ENCODE results near the gene FBN1. TPM values are rescaled to one million over a fixed set of nuclear protein-coding genes. Genes with fewer than 3 reads are reported as not detected.

Gene FBN1
- total RNA-seq, 1 experiment from 2014 or later, result 6.7 TPM

DNA sequence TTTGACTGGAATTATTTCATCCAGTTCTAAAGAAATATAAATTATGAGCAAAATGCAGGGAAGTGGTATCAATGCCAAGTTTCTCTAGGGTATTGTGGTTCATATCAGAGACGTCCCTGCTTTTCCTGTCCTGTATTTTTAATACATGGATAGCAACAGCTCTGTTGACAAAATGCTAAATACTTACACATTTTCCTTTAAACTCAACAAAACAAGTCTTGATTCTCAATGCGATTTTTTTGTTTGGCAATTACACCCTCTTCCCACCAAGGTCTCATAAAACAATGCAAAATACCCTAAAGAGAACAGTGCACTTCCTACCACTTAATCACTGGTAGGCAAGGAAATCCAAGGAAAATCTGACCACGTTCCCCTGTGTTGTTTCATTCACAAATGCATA lies 194.3 kb downstream of the FBN1 start:
- no peaks in the 10 kb centered on the region for H4K20me1 ChIP-seq (ENCODE audit: low read length)
- no peak overlapping the region for H3K4me2 ChIP-seq (ENCODE audit: low read length)
- no peaks in the 10 kb centered on the region for H3K9me3 ChIP-seq (ENCODE audit: low read length)
- no peaks in the 10 kb centered on the region for H3K27me3 ChIP-seq (ENCODE audit: low read length)
- H3K4me1 ChIP-seq (ENCODE audit: insufficient read depth, low read length), result peaks cover 20% of the 10 kb centered on the region
- CTCF ChIA-PET, result no interaction called here
- no peak overlapping the region for H3K27ac ChIP-seq (ENCODE audit: low read length)
- H3F3A ChIP-seq (ENCODE audit: low read length, unreplicated experiment), result no peaks in the 10 kb centered on the region
- H3K36me3 ChIP-seq (ENCODE audit: low read depth, low read length), result no peaks in the 10 kb centered on the region
- ATAC-seq (no peak), DNase-seq (no peak)
- TF ChIP-seq, protein P1, sequence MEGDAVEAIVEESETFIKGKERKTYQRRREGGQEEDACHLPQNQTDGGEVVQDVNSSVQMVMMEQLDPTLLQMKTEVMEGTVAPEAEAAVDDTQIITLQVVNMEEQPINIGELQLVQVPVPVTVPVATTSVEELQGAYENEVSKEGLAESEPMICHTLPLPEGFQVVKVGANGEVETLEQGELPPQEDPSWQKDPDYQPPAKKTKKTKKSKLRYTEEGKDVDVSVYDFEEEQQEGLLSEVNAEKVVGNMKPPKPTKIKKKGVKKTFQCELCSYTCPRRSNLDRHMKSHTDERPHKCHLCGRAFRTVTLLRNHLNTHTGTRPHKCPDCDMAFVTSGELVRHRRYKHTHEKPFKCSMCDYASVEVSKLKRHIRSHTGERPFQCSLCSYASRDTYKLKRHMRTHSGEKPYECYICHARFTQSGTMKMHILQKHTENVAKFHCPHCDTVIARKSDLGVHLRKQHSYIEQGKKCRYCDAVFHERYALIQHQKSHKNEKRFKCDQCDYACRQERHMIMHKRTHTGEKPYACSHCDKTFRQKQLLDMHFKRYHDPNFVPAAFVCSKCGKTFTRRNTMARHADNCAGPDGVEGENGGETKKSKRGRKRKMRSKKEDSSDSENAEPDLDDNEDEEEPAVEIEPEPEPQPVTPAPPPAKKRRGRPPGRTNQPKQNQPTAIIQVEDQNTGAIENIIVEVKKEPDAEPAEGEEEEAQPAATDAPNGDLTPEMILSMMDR (conservative IDR thresholded peaks at IDR 0.05; ENCODE audit: low read depth, low read length), result no peak
- no peak for TF ChIP-seq EZH2phosphoT487 (IDR thresholded peaks at IDR 0.05; ENCODE audit: borderline replicate concordance, low read length)
- no peak for TF ChIP-seq EZH2 (IDR thresholded peaks at IDR 0.05; ENCODE audit: low read length, unreplicated experiment)
- no peak overlapping the region for H2AFZ ChIP-seq (ENCODE audit: low read length)
- no peaks in the 10 kb centered on the region for H3K9me2 ChIP-seq (replicated peaks; ENCODE audit: low read length)
- BruUV-seq (replicated peaks), result no TSS peak
- H3K9ac ChIP-seq (ENCODE audit: low read length), result no peak overlapping the region
- POLR2A ChIA-PET (ENCODE audit: unreplicated experiment), result no interaction called here
- intact Hi-C loops (cut with micrococcal nuclease), result no loop called here
- no peaks in the 10 kb centered on the region for H3K79me2 ChIP-seq (ENCODE audit: low read length)
- H3K4me3 ChIP-seq (ENCODE audit: low read length), result no peak overlapping the region

- Histone ChIP-seq H3K9me2 (replicated peaks; ENCODE audit: low read length) (no peaks in the 10 kb centered on the region), H2AFZ (ENCODE audit: low read length) (no peak overlapping the region), H3K4me3 (ENCODE audit: low read length) (no peak overlapping the region), H3K79me2 (ENCODE audit: low read length) (no peaks in the 10 kb centered on the region), H4K20me1 (ENCODE audit: low read length) (no peaks in the 10 kb centered on the region), H3K9ac (ENCODE audit: low read length) (no peak overlapping the region), H3K36me3 (ENCODE audit: low read depth, low read length) (no peaks in the 10 kb centered on the region), H3F3A (ENCODE audit: low read length, unreplicated experiment) (no peaks in the 10 kb centered on the region), H3K9me3 (ENCODE audit: low read length) (no peaks in the 10 kb centered on the region), H3K27ac (ENCODE audit: low read length) (no peak overlapping the region), H3K27me3 (ENCODE audit: low read length) (no peaks in the 10 kb centered on the region), H3K4me2 (ENCODE audit: low read length) (no peak overlapping the region), H3K4me1 (ENCODE audit: insufficient read depth, low read length) (peaks cover 20% of the 10 kb centered on the region)
- no TSS peak for BruUV-seq (replicated peaks)
- DNase-seq, result no peak
- CTCF ChIA-PET, result no interaction called here
- intact Hi-C loops (cut with micrococcal nuclease), result no loop called here
- POLR2A ChIA-PET (ENCODE audit: unreplicated experiment), result interaction anchor here (0.6 kb wide), 1 partner anchor 1603 kb away, joined by 7 read pairs; no protein-coding TSS in a partner anchor
- no peak for ATAC-seq
- TF ChIP-seq, protein P1 (conservative IDR thresholded peaks at IDR 0.05; ENCODE audit: low read depth, low read length), result no peak
- TF ChIP-seq EZH2phosphoT487 (IDR thresholded peaks at IDR 0.05; ENCODE audit: borderline replicate concordance, low read length), result no peak
- TF ChIP-seq EZH2 (IDR thresholded peaks at IDR 0.05; ENCODE audit: low read length, unreplicated experiment), result no peak
These were observed 195.8 kb downstream of the FBN1 start for GRCh38 chr15:48449734-48450133.

DNA sequence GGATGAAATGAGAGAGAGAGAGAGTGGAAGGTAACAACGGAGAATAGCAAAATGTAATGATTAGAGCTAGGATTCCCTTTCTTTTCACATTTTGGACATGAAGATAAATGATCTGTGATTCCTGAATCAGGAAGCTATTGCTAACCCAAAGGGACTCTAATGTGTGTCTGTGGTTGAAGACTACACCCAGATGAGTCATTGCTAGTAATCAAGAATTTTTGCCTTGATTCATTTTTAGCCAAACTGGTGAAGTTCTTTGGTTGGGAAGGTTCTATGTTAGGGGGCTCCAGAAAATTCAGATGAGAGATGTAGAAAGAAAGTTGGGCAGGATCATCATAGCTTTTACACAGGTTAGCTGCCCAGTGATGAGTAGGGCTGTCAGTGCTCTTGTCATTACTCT lies 197.9 kb downstream of the FBN1 start:
- peak overlapping the region; percentile 65 for H3K4me2 ChIP-seq (ENCODE audit: low read length)
- H3K36me3 ChIP-seq (ENCODE audit: low read depth, low read length), result no peaks in the 10 kb centered on the region
- H4K20me1 ChIP-seq (ENCODE audit: low read length), result no peaks in the 10 kb centered on the region
- ChIA-PET POLR2A (ENCODE audit: unreplicated experiment) (no interaction called here), CTCF (interaction anchor here (0.6 kb wide), 1 partner anchor 77 kb away, joined by 3 read pairs; no protein-coding TSS in a partner anchor)
- H3F3A ChIP-seq (ENCODE audit: low read length, unreplicated experiment), result no peaks in the 10 kb centered on the region
- H3K9me2 ChIP-seq (replicated peaks; ENCODE audit: low read length), result no peaks in the 10 kb centered on the region
- peak; percentile 63 for ATAC-seq
- H3K4me3 ChIP-seq (ENCODE audit: low read length), result peak overlapping the region; percentile 26; the same call in 1 of the 2 replicates
- TF ChIP-seq EZH2phosphoT487 (IDR thresholded peaks at IDR 0.05; ENCODE audit: borderline replicate concordance, low read length) (no peak), EZH2 (IDR thresholded peaks at IDR 0.05; ENCODE audit: low read length, unreplicated experiment) (no peak)
- TF ChIP-seq, protein P1 (conservative IDR thresholded peaks at IDR 0.05; ENCODE audit: low read depth, low read length), result no peak
- intact Hi-C loops (cut with micrococcal nuclease), result no loop called here
- H3K4me1 ChIP-seq (ENCODE audit: insufficient read depth, low read length), result peaks cover 20% of the 10 kb centered on the region
- no peaks in the 10 kb centered on the region for H3K27me3 ChIP-seq (ENCODE audit: low read length)
- H3K79me2 ChIP-seq (ENCODE audit: low read length), result no peaks in the 10 kb centered on the region
- H3K9me3 ChIP-seq (ENCODE audit: low read length), result no peaks in the 10 kb centered on the region
- H3K9ac ChIP-seq (ENCODE audit: low read length), result peak overlapping the region; percentile 52
- peak; percentile 64 for DNase-seq
- H2AFZ ChIP-seq (ENCODE audit: low read length), result no peak overlapping the region
- no TSS peak for BruUV-seq (replicated peaks)
- H3K27ac ChIP-seq (ENCODE audit: low read length), result peak overlapping the region; percentile 89
